Superior temporal gyrus (tissue), 1 donor: Measurements from ENCODE around the gene PTGES3.
"Not testable (repeated sequence)": the region's sequence is repeated elsewhere in the genome, so short reads cannot be mapped to it uniquely, and the experiment has no call there.

Source experiments
- DNase-seq: peaks from one replicate; pipeline ENCODE4 v3.0.0-alpha.2; 2016; ENCODE audit errors: extremely low spot score

Gene PTGES3, protein sequence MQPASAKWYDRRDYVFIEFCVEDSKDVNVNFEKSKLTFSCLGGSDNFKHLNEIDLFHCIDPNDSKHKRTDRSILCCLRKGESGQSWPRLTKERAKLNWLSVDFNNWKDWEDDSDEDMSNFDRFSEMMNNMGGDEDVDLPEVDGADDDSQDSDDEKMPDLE

DNA sequence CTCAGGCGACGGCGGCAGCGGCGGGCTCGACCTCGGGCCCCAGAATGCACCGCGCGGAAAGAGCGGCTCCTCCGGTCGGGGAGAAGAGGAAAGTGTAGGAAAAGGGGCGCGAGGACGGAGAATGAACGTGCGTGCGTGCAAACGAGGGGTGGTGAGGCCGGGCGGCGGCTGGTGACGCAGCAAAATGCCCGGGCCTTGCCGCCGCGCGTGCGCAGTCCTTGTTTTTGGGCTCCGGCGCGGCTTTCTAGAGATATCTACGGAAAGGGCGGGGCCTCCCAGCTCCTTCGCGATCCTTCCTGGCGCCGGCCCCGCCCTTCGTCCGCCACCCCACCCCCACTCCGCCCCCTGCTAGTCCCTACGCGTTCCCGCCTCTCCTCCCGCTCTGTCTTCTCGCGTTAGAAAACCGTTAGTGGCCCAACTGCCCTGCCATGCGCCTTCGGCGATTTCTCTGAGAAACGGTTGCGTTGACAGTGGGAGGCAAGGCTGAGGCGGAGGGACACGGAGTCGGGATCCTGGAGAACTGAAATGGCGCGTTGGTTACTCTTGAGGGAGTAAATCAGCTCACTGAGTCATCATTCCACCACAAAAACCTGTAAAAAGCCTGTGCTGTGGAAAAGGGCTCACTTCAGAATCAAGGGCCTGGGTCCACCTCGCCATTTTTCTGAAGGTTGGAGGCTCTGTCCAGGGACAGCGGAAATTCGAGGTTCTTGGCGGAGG, at the start of gene PTGES3:
Gene PTGES3 (minus strand): TSS at position 156 of the 717 bp plus-strand sequence. CDS start 285 bp downstream, outside the sequence.
- peak; percentile 94 for DNase-seq

GRCh38 chr12:56728139-56728861, 40.2 kb upstream of the PTGES3 start:
- DNase-seq, result no peak

DNA sequence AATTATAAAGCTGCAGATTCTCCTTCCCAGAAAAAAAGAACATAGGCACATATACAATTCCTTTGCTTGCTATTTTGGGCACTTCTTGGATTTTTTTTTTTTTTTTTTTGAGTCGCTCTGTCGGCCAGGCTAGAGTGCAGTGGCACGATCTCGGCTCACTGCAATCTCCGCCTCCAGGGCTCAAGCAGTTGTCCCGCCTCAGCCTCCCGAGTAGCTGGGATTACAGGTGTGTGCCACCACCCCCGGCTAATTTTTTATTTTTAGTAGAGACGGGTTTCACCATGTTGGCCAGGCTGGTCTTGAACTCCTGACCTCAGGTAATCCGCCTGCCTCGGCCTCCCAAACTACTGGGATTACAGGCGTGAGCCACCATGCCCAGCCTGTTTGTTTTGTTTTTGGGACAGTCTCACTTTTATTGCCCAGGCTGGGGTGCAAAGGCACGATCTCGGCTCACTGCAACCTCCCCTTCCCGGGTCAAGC, 38.2 kb upstream of the PTGES3 start:
- not testable (repeated sequence) for DNase-seq

GRCh38 chr12:56725723-56726102, 37.6 kb upstream of the PTGES3 start:
- no peak for DNase-seq

GRCh38 chr12:56724972-56725722, 37.1 kb upstream of the PTGES3 start, which contains the start of gene NACA:
TSS of gene NACA (minus strand) at chr12:56725299. CDS start at chr12:56724521, 778 bp downstream.
- peak; percentile 99 for DNase-seq

- no peak for DNase-seq
Observed at GRCh38 chr12:56724701-56724971, 36.6 kb upstream of the PTGES3 start.

GRCh38 chr12:56723889-56724700, 36.0 kb upstream of the PTGES3 start:
- DNase-seq, result peak; percentile 47

DNA sequence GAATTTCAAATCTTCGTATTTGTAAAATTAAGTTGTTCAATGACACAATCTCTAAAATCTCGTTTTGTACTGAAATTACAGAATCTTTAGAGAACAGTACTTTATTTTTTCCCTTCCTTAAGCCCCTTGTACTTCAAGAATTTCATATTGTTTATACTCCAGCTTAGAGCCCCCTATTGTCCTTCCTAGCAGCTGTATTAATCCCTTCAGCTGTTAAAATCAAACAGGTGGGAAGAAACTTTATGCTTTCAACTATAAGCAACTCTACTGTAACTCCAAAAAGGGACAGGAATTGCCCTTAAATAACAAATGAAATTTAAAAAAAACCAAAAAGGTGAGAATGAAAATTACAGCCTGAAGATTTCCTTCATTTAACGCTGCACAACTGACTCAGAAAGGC, 35.3 kb upstream of the PTGES3 start:
- no peak for DNase-seq

- no peak for DNase-seq
Observed at GRCh38 chr12:56722832-56723231, 34.7 kb upstream of the PTGES3 start.

DNA sequence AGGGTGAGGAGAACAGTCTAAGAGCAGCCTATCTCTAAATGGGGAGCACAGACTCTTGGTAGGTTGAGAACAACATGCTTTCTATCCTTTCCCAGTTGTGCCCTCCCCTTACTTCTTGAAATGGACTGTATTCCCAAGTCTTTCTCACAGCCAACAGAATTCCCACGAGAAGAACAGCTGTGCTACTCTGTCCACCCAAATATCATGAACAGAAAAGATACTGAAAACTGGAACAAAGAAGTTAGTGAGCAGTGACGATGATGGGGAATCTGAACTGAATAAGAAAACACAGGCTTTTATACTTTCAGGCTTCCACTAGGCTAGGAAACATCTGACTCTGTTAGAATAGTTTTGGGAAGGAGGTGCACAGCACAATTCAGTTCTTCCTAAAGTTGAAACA, 33.6 kb upstream of the PTGES3 start:
- no peak for DNase-seq

GRCh38 chr12:56721216-56721615, 33.1 kb upstream of the PTGES3 start:
- DNase-seq, result no peak

GRCh38 chr12:56720731-56721151, 32.7 kb upstream of the PTGES3 start:
- DNase-seq, result no peak

DNA sequence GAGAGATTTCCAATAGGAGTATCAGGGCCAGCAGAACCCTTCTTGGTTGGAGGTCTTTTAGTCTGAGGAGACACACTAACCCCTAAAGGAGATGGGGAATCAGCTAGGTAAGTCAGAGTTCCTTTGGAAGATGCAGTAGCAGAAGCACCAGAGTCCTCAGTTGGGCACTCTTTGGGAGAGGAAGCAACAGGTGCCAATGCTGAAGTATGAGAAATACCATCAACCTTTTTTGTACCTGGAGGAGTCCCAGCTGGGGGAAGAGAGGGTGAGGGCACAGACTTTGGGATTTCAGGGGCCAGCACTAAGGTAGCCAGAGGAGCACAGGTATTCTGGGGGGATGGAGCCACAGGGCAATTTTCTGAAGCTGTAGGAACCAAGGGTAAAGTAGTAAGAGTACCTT, 31.0 kb upstream of the PTGES3 start:
- DNase-seq, result no peak

- DNase-seq, result no peak
Observed at GRCh38 chr12:56718636-56719035, 30.6 kb upstream of the PTGES3 start.

- no peak for DNase-seq
Observed at GRCh38 chr12:56718149-56718548, 30.1 kb upstream of the PTGES3 start.

GRCh38 chr12:56716933-56717880, 29.1 kb upstream of the PTGES3 start:
- DNase-seq, result no peak

- DNase-seq, result no peak
Observed at GRCh38 chr12:56716458-56716857, 28.4 kb upstream of the PTGES3 start.

DNA sequence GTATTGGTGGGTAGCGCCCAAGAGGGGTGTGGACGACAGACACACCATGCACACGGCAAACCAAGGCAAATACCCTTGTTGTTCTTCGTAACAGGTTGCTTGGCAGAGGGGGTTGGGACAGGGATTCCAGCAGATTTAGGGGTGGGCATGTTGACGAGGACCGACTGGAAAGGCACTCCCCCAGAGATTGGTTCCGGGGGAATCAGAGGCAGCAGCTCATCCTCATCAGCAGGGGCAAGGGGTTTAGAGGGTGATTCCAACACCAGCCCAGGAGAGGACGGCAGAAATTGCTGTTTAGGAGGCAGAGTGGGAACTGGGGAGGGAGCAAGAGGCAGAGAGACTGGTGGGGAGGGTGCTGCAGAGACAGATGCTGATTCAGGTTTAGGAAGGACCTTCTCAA, 27.7 kb upstream of the PTGES3 start:
- no peak for DNase-seq

- DNase-seq, result no peak
Observed at GRCh38 chr12:56714431-56714929, 26.4 kb upstream of the PTGES3 start.

GRCh38 chr12:56713345-56713744, 25.3 kb upstream of the PTGES3 start:
- DNase-seq, result no peak
